ENCODE data around the gene SNHG17.
A peak's percentile ranks its signal among the peaks of the same experiment; 100 is the strongest.
"Not testable (repeated sequence)": the region's sequence is repeated elsewhere in the genome, so short reads cannot be mapped to it uniquely, and the experiment has no call there.

The SNHG17 gene

GRCh38 chr20:38447931-38448675 lies 13.0 kb upstream of the SNHG17 start:
- no peak for DNase-seq (ENCODE audit: low read depth in 2 of 2)

- no peak for DNase-seq (ENCODE audit: low read depth in 2 of 2)
Observed at GRCh38 chr20:38447251-38447661, 12.1 kb upstream of the SNHG17 start.

GRCh38 chr20:38446441-38447209 lies 11.5 kb upstream of the SNHG17 start:
- peak; percentile 83 to 94 for DNase-seq (ENCODE audit: low read depth in 2 of 2)

GRCh38 chr20:38445901-38446425 lies 10.8 kb upstream of the SNHG17 start:
- DNase-seq (ENCODE audit: low read depth in 2 of 2) = no peak

- DNase-seq (ENCODE audit: low read depth in 2 of 2) = no peak
Observed at GRCh38 chr20:38445381-38445796, 10.3 kb upstream of the SNHG17 start.

GRCh38 chr20:38441916-38442315 lies 6.8 kb upstream of the SNHG17 start:
- no peak for DNase-seq (ENCODE audit: low read depth in 2 of 2)

GRCh38 chr20:38441110-38441509 lies 6.0 kb upstream of the SNHG17 start:
- DNase-seq (ENCODE audit: low read depth in 2 of 2) = not testable (repeated sequence)

- DNase-seq (ENCODE audit: low read depth in 2 of 2) = no peak
Observed at GRCh38 chr20:38437796-38438195, 2.7 kb upstream of the SNHG17 start.

- DNase-seq (ENCODE audit: low read depth in 2 of 2) = no peak
Observed at GRCh38 chr20:38435555-38435939, 419 bp upstream of the SNHG17 start.

GRCh38 chr20:38434301-38434741 lies 807 bp downstream of the SNHG17 start:
- DNase-seq (ENCODE audit: low read depth in 2 of 2) = no peak

GRCh38 chr20:38433304-38433972 lies 1.7 kb downstream of the SNHG17 start:
- DNase-seq (ENCODE audit: low read depth in 2 of 2) = no peak

- not testable (repeated sequence) for DNase-seq (ENCODE audit: low read depth in 2 of 2)
Observed at GRCh38 chr20:38432870-38433269, 2.3 kb downstream of the SNHG17 start.

- DNase-seq (ENCODE audit: low read depth in 2 of 2) = no peak
Observed at GRCh38 chr20:38432292-38432691, 2.8 kb downstream of the SNHG17 start.

GRCh38 chr20:38430679-38431325 lies 4.3 kb downstream of the SNHG17 start:
- no peak for DNase-seq (ENCODE audit: low read depth in 2 of 2)

- no peak for DNase-seq (ENCODE audit: low read depth in 2 of 2)
Observed at GRCh38 chr20:38429301-38429700, 5.8 kb downstream of the SNHG17 start.

- DNase-seq (ENCODE audit: low read depth in 2 of 2) = no peak
Observed at GRCh38 chr20:38428800-38429199, 6.3 kb downstream of the SNHG17 start.

GRCh38 chr20:38427655-38428023 lies 7.5 kb downstream of the SNHG17 start:
- DNase-seq (ENCODE audit: low read depth in 2 of 2) = no peak

GRCh38 chr20:38426006-38426897 lies 8.9 kb downstream of the SNHG17 start:
- peak; percentile 18 to 27 for DNase-seq (ENCODE audit: low read depth in 2 of 2)

- no peak for DNase-seq (ENCODE audit: low read depth in 2 of 2)
Observed at GRCh38 chr20:38424401-38424800, 10.7 kb downstream of the SNHG17 start.

- no peak for DNase-seq (ENCODE audit: low read depth in 2 of 2)
Observed at GRCh38 chr20:38423541-38423940, 11.6 kb downstream of the SNHG17 start.

GRCh38 chr20:38421915-38422314 lies 13.2 kb downstream of the SNHG17 start:
- DNase-seq (ENCODE audit: low read depth in 2 of 2) = no peak

Data from stimulated activated CD4-positive, alpha-beta T cell treated with anti-CD3 and anti-CD28 coated beads, Interleukin-15, amount 100 ng/mL, for 48 hours (primary cell).